ENCODE measurements around the gene MTHFD2. TPM values are rescaled to one million over a fixed set of nuclear protein-coding genes. Genes with fewer than 3 reads are reported as not detected.
"Not testable (repeated sequence)": the region's sequence is repeated elsewhere in the genome, so short reads cannot be mapped to it uniquely, and the experiment has no call there.

MTHFD2 gene
- total RNA-seq, 1 experiment from 2014 or later = 470 TPM

DNA sequence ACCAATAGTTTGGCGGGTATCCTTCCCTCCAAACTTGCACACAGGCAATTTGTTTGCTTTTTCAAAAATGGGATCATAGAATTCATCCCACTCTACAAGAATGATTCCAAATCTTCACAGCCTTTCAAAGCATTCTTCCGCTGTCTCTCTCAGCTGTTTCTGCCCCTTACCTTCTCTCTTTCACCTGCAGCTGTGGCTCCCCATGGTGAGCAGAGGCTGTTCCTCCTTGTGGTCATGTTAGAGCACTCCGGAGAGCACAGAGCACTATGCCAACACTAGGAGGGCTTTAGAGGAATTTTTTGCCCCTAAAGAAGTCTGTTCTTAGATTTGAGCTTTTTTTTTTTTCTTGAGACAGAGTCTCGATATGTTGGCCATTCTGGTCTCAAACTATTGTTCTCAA lies 30.4 kb downstream of the MTHFD2 start:
- Histone ChIP-seq H3K27me3 (replicated peaks; ENCODE audit: control insufficient read depth, insufficient read depth, low read length) (no peaks in the 10 kb centered on the region), H3K36me3 (ENCODE audit: control insufficient read depth, insufficient read depth, low read length) (no peaks in the 10 kb centered on the region), H3K9me3 (no peaks in the 10 kb centered on the region), H3K4me3 (ENCODE audit: low read depth, low read length) (no peak overlapping the region), H3K4me1 (no peaks in the 10 kb centered on the region)
- Mint-ChIP-seq H3K27ac (ENCODE audit: unreplicated experiment) (no peak overlapping the region), H3K4me3 (ENCODE audit: unreplicated experiment) (no peak overlapping the region), H3K27me3 (ENCODE audit: insufficient read depth, unreplicated experiment) (no peaks in the 10 kb centered on the region), H3K9me3 (ENCODE audit: unreplicated experiment) (no peaks in the 10 kb centered on the region), H3K36me3 (ENCODE audit: insufficient read depth, unreplicated experiment) (peaks cover 51% of the 10 kb centered on the region), H3K4me1 (ENCODE audit: low read depth, unreplicated experiment) (peaks cover 10% of the 10 kb centered on the region)
- BruUV-seq (replicated peaks) = no TSS peak
- TF ChIP-seq, protein P1, sequence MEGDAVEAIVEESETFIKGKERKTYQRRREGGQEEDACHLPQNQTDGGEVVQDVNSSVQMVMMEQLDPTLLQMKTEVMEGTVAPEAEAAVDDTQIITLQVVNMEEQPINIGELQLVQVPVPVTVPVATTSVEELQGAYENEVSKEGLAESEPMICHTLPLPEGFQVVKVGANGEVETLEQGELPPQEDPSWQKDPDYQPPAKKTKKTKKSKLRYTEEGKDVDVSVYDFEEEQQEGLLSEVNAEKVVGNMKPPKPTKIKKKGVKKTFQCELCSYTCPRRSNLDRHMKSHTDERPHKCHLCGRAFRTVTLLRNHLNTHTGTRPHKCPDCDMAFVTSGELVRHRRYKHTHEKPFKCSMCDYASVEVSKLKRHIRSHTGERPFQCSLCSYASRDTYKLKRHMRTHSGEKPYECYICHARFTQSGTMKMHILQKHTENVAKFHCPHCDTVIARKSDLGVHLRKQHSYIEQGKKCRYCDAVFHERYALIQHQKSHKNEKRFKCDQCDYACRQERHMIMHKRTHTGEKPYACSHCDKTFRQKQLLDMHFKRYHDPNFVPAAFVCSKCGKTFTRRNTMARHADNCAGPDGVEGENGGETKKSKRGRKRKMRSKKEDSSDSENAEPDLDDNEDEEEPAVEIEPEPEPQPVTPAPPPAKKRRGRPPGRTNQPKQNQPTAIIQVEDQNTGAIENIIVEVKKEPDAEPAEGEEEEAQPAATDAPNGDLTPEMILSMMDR (IDR thresholded peaks at IDR 0.05; ENCODE audit: insufficient read depth in 1 of 2, low read depth in 1 of 2, low read length in 1 of 2, severe bottlenecking in 1 of 2, unreplicated experiment in 1 of 2) = no peak
- POLR2A ChIA-PET = no interaction called here
- no peak for DNase-seq
- intact Hi-C loops (cut with micrococcal nuclease; ENCODE audit: unreplicated experiment) = no loop called here
- CTCF ChIA-PET = interaction anchor here (0.7 kb wide), 1 partner anchor 13 kb away, joined by 3 read pairs; no protein-coding TSS in a partner anchor

GRCh38 chr2:74229865-74230264 lies 31.4 kb downstream of the MTHFD2 start:
- intact Hi-C loops (cut with micrococcal nuclease; ENCODE audit: unreplicated experiment); H3K9me3 Mint-ChIP-seq (ENCODE audit: unreplicated experiment); H3K36me3 ChIP-seq (ENCODE audit: control insufficient read depth, insufficient read depth, low read length); H3K27ac Mint-ChIP-seq (ENCODE audit: unreplicated experiment); H3K27me3 Mint-ChIP-seq (ENCODE audit: insufficient read depth, unreplicated experiment); H3K4me3 ChIP-seq (ENCODE audit: low read depth, low read length); BruUV-seq (replicated peaks); H3K27me3 ChIP-seq (replicated peaks; ENCODE audit: control insufficient read depth, insufficient read depth, low read length); CTCF ChIA-PET; H3K4me1 ChIP-seq; DNase-seq; H3K4me3 Mint-ChIP-seq (ENCODE audit: unreplicated experiment); POLR2A ChIA-PET; H3K9me3 ChIP-seq: not testable (repeated sequence)
- Mint-ChIP-seq H3K4me1 (ENCODE audit: low read depth, unreplicated experiment) (peaks cover 14% of the 10 kb centered on the region), H3K36me3 (ENCODE audit: insufficient read depth, unreplicated experiment) (peaks cover 42% of the 10 kb centered on the region)

DNA sequence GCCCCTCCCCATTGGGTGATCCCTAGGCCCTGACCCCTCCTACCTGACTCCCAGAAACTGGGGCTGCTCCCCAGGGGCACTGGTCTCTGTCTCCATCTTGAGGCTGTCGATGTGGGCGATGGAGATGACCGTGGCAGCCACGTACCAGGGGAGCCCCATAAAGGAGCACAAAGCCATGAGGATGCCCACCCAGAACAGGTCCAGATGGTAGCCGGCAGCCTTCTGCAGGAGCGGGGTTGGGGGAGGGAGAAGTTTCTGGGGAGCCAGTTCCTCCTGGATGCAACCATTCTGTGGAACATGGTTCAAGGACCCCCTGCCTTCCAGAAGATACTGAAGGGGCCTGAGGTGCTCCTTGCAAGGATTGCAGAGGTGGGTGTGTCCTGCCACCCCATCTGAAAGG lies 34.0 kb downstream of the MTHFD2 start:
- H3K27me3 ChIP-seq (replicated peaks; ENCODE audit: control insufficient read depth, insufficient read depth, low read length) = no peaks in the 10 kb centered on the region
- H3K36me3 ChIP-seq (ENCODE audit: control insufficient read depth, insufficient read depth, low read length) = no peaks in the 10 kb centered on the region
- CTCF ChIA-PET = no interaction called here
- H3K27me3 Mint-ChIP-seq (ENCODE audit: insufficient read depth, unreplicated experiment) = no peaks in the 10 kb centered on the region
- peaks cover 16% of the 10 kb centered on the region for H3K36me3 Mint-ChIP-seq (ENCODE audit: insufficient read depth, unreplicated experiment)
- H3K4me1 ChIP-seq = no peaks in the 10 kb centered on the region
- intact Hi-C loops (cut with micrococcal nuclease; ENCODE audit: unreplicated experiment) = no loop called here
- H3K9me3 ChIP-seq = no peaks in the 10 kb centered on the region
- peaks cover 7% of the 10 kb centered on the region for H3K4me1 Mint-ChIP-seq (ENCODE audit: low read depth, unreplicated experiment)
- H3K4me3 ChIP-seq (ENCODE audit: low read depth, low read length) = no peak overlapping the region
- no peak overlapping the region for H3K4me3 Mint-ChIP-seq (ENCODE audit: unreplicated experiment)
- no peak overlapping the region for H3K27ac Mint-ChIP-seq (ENCODE audit: unreplicated experiment)
- no peaks in the 10 kb centered on the region for H3K9me3 Mint-ChIP-seq (ENCODE audit: unreplicated experiment)
- POLR2A ChIA-PET = no interaction called here
- DNase-seq = no peak
- no TSS peak for BruUV-seq (replicated peaks)
- TF ChIP-seq, protein P1 (IDR thresholded peaks at IDR 0.05; ENCODE audit: insufficient read depth in 1 of 2, low read depth in 1 of 2, low read length in 1 of 2, severe bottlenecking in 1 of 2, unreplicated experiment in 1 of 2) = no peak

DNA sequence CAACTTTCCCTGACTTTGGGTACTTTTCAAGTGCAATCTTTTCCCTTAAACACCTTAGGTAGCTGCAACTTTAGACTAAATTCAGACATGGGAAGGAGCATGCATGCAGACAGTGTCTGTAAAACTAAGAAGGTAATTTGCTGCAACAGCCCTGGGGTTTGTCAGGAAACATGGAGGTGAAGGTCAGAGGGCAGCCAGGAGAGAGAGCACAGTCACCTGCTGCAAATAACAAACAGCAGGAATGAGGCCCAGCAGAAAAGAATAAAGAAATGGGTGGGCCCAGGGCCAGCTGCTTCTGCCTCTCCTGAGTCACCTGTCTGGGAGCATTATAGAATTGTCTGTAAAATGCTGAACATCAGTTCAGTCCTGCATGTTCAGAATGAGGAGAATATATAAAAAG lies 35.2 kb downstream of the MTHFD2 start:
- H3K9me3 ChIP-seq = no peaks in the 10 kb centered on the region
- intact Hi-C loops (cut with micrococcal nuclease; ENCODE audit: unreplicated experiment) = no loop called here
- H3K27me3 Mint-ChIP-seq (ENCODE audit: insufficient read depth, unreplicated experiment) = no peaks in the 10 kb centered on the region
- H3K4me3 Mint-ChIP-seq (ENCODE audit: unreplicated experiment) = no peak overlapping the region
- H3K4me1 Mint-ChIP-seq (ENCODE audit: low read depth, unreplicated experiment) = peaks cover 7% of the 10 kb centered on the region
- CTCF ChIA-PET = no interaction called here
- H3K36me3 Mint-ChIP-seq (ENCODE audit: insufficient read depth, unreplicated experiment) = peaks cover 6% of the 10 kb centered on the region
- TF ChIP-seq, protein P1 (IDR thresholded peaks at IDR 0.05; ENCODE audit: insufficient read depth in 1 of 2, low read depth in 1 of 2, low read length in 1 of 2, severe bottlenecking in 1 of 2, unreplicated experiment in 1 of 2) = no peak
- H3K36me3 ChIP-seq (ENCODE audit: control insufficient read depth, insufficient read depth, low read length) = no peaks in the 10 kb centered on the region
- DNase-seq = no peak
- POLR2A ChIA-PET = no interaction called here
- H3K4me3 ChIP-seq (ENCODE audit: low read depth, low read length) = no peak overlapping the region
- H3K27ac Mint-ChIP-seq (ENCODE audit: unreplicated experiment) = no peak overlapping the region
- BruUV-seq (replicated peaks) = no TSS peak
- no peaks in the 10 kb centered on the region for H3K4me1 ChIP-seq
- H3K27me3 ChIP-seq (replicated peaks; ENCODE audit: control insufficient read depth, insufficient read depth, low read length) = no peaks in the 10 kb centered on the region
- no peaks in the 10 kb centered on the region for H3K9me3 Mint-ChIP-seq (ENCODE audit: unreplicated experiment)

Data from Caco-2 (cell line).